Suprapubic skin (tissue), 4 donors: ENCODE data around the gene COL8A2. TPM values are rescaled to one million over a fixed set of nuclear protein-coding genes. Genes with fewer than 3 reads are reported as not detected.

Experiments used
- DNase-seq, 2 donors: peaks; one replicate each; pipeline ENCODE4 v3.0.0-alpha.2; 2019; ENCODE audit warnings: low spot score in 2 of 2
- H3K27ac ChIP-seq: fragments of 200-600 bp; sonication (generic); one replicate; pipeline ENCODE4 v1.5.1; 2019
- H3K27me3 ChIP-seq: fragments of 200-600 bp; sonication (generic); one replicate; pipeline ENCODE4 v1.5.1; 2019
- H3K36me3 ChIP-seq: fragments of 200-600 bp; sonication (generic); one replicate; pipeline ENCODE4 v1.5.1; 2019
- H3K4me1 ChIP-seq: fragments of 200-600 bp; sonication (generic); one replicate; pipeline ENCODE4 v1.5.1; 2019
- H3K4me3 ChIP-seq: fragments of 200-600 bp; sonication (generic); one replicate; pipeline ENCODE4 v1.5.1; 2019; ENCODE audit warnings: mild to moderate bottlenecking
- H3K9me3 ChIP-seq: fragments of 200-600 bp; sonication (generic); one replicate; pipeline ENCODE4 v1.5.1; 2019
- EP300 ChIP-seq: sonication (generic); formaldehyde crosslinking; IDR thresholded peaks from one replicate; pipeline ENCODE4 v1.6.1; 2017; ENCODE audit warnings: antibody characterized with exemption
- POLR2A ChIP-seq, 2 donors: fragments of 450-650 bp; IDR thresholded peaks; one replicate each; pipeline ENCODE4 v1.6.1; 2017; ENCODE audit warnings: antibody characterized with exemption in 2 of 2, mild to moderate bottlenecking in 2 of 2, moderate library complexity in 2 of 2
- POLR2AphosphoS5 ChIP-seq, 3 donors: sonication (generic); formaldehyde crosslinking; IDR thresholded peaks; one replicate each; pipeline ENCODE4 v1.6.1; 2017; ENCODE audit warnings: antibody characterized with exemption in 3 of 3
- WGBS: methylation state at CpG from one replicate; pipeline ENCODE4 v1.1.5; 2018; 5-methylcytosine and 5-hydroxymethylcytosine counted together
- total RNA-seq, 4 donors: library from RNA; depleted of rRNA; stranded (reverse); fragments of >200 nt; gene quantifications; one replicate each; pipeline ENCODE4 v1.1.0, GENCODE V29; 2016
- TF ChIP-seq, protein P1 (sequence below), 2 donors: fragments of 200-600 bp in 1 of 2; fragments of 450-650 bp in 1 of 2; sonication (generic) in 1 of 2; IDR thresholded peaks; one replicate each; pipeline ENCODE4 v1.5.1; 2016 to 2019; ENCODE audit warnings: antibody characterized with exemption in 2 of 2, mild to moderate bottlenecking in 1 of 2, moderate library complexity in 1 of 2

COL8A2 gene
- total RNA-seq, 4 donors from 2014 or later, result 4.9 to 5.6 (median 5.2) TPM

DNA sequence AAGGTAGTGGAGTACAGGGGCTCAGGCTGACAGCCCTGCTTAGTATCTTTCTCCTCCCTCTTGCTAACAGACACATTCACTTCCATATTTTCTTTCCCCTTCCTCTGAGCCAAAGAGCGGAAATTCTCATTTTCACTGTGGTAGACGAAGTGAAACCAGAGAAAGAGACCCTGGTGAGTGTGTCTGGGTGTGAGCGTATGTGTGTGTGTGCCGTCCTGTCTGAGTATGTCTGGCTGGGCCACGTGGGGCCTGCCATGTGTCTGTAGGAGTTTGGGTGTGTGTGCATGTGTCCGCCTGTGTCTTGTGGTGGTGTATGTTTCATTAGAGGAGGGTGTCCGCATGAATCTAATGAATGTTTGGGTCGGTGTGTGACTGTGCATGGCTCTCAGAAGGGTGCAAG, 1.7 kb downstream of the COL8A2 start:
- H3K9me3 ChIP-seq, result no peaks in the 10 kb centered on the region

DNA sequence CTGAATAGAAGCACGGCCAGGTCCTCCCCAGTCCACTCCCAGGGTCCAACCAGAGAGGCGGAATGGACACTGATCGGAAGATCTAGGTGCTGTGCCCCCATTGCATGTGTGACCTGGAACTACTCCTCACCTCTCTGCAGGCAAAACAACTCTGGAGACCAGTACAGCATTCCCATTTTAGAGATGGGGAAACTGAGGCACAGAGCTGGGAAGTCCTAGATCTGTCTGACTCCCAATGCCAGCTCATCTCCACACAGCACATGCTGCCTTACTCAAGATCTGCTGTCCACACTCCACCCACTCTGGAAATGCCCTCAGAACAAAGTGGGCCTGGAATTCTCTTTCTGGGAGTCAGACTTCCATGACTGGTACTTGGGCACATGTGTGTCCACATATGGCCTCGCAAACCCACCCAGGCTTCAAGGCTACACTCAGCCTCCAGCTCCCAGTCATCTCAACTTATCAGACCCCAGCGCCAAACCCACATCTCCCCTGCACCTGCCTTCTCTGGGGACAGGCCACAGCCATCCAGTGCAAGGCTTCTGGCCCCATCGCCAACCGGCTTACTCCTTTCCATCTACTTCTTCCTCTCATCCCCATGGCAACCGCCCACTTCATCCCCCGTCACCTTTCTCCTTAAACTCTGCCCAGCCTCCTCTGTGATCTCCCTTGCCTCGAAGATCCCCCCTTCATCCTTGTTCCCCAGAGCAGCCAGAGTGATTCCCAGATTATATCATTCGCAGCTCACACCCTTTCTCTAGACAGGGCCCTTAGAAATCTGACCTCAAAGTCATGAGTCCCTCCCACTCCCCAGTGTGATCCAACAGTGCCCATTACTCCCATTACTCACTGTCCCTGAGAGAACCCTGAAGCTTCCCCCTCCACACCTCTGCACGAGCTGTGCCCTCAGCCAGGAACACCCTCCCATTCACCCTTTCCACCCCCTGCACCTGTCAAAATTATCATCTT, 2.7 kb downstream of the COL8A2 start:
- TF ChIP-seq, protein P1, sequence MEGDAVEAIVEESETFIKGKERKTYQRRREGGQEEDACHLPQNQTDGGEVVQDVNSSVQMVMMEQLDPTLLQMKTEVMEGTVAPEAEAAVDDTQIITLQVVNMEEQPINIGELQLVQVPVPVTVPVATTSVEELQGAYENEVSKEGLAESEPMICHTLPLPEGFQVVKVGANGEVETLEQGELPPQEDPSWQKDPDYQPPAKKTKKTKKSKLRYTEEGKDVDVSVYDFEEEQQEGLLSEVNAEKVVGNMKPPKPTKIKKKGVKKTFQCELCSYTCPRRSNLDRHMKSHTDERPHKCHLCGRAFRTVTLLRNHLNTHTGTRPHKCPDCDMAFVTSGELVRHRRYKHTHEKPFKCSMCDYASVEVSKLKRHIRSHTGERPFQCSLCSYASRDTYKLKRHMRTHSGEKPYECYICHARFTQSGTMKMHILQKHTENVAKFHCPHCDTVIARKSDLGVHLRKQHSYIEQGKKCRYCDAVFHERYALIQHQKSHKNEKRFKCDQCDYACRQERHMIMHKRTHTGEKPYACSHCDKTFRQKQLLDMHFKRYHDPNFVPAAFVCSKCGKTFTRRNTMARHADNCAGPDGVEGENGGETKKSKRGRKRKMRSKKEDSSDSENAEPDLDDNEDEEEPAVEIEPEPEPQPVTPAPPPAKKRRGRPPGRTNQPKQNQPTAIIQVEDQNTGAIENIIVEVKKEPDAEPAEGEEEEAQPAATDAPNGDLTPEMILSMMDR (IDR thresholded peaks at IDR 0.05), result no peak
- TF ChIP-seq POLR2AphosphoS5 (IDR thresholded peaks at IDR 0.05) (no peak), POLR2A (IDR thresholded peaks at IDR 0.05) (no peak), EP300 (no peak)
- Histone ChIP-seq H3K36me3 (no peaks in the 10 kb centered on the region), H3K4me1 (peaks cover 18% of the 10 kb centered on the region), H3K4me3 (no peak overlapping the region), H3K27ac (no peak overlapping the region), H3K9me3 (no peaks in the 10 kb centered on the region), H3K27me3 (no peaks in the 10 kb centered on the region)
- DNase-seq, result no peak
- WGBS, result 84% methylated on average over 12 of the region's 12 CpGs

More for the DNA sequence above, 1.7 kb downstream of the COL8A2 start:
- Histone ChIP-seq H3K4me1 (peaks cover 18% of the 10 kb centered on the region), H3K27ac (no peak overlapping the region), H3K4me3 (no peak overlapping the region), H3K27me3 (no peaks in the 10 kb centered on the region), H3K36me3 (no peaks in the 10 kb centered on the region)
- no peak for DNase-seq
- TF ChIP-seq, protein P1 (IDR thresholded peaks at IDR 0.05), result no peak
- TF ChIP-seq POLR2AphosphoS5 (IDR thresholded peaks at IDR 0.05) (no peak), EP300 (no peak), POLR2A (IDR thresholded peaks at IDR 0.05) (no peak)
- WGBS, result 71% methylated on average over 8 of the region's 8 CpGs

DNA sequence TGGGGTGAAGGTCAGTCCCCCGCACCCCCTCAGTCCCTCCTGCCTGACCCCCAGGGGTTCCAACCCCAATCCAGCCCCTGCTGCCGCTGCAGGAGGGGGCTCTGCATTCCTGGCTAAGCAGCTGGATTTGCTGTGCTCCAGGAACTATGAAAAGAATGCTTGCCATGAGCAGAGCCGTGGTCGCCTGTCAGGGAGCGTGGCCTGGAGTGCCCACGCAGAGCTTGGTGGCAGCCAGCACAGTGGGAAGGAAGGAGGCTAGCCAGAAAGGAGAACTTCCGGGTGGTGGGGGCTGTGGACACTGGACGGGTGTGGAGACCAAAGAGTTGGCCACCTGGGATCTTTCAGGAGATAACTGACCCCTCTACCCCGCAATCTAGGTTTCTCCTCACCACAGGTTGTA, 5.6 kb downstream of the COL8A2 start:
- H3K9me3 ChIP-seq, result no peaks in the 10 kb centered on the region

DNA sequence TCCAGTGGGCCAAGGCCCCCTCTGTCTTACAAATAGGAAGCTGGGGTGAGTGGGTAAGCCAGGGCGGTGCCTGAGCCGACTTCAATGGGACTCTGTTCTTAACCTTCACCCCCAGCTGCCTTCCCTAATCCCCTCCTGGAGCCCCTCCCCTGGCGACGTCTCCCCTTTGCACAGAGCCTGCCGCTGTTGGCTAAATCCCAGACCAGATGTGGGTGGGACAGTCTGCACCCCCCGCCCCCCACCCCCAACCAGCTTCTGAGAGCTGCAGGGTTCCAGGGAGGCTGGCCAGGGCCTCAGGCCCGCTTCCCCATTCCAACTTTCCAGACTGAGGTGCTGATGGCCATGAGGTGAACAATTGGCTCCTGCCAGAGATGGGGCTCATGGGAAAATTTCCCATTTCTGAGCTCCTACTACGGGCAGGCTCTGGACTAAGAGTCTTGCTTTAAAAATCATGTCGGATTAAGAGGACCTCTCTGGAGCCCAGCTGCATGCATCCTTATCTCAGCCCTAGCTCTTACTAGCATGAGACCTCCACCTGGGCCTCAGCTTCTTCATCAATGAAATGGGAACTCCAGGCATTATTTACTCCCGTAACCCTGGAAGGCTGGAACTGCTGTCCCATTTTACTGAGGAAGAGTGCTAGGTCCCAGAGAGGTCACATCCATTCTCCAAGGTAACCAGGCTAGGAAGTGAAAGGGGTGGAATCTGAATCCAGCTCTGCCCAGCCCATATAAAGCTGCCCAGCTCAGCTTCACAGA, 6.4 kb downstream of the COL8A2 start:
- 66% methylated on average over 10 of the region's 10 CpGs for WGBS

More for the DNA sequence above, 5.6 kb downstream of the COL8A2 start:
- TF ChIP-seq, protein P1 (IDR thresholded peaks at IDR 0.05), result no peak
- TF ChIP-seq POLR2AphosphoS5 (IDR thresholded peaks at IDR 0.05) (no peak), EP300 (no peak)
- 73% methylated on average over 8 of the region's 9 CpGs for WGBS
- H3K36me3 ChIP-seq, result no peaks in the 10 kb centered on the region
- H3K27ac ChIP-seq, result no peak overlapping the region
- no peak for DNase-seq
- peaks cover 21% of the 10 kb centered on the region for H3K4me1 ChIP-seq
- H3K27me3 ChIP-seq, result no peaks in the 10 kb centered on the region
- H3K4me3 ChIP-seq, result no peak overlapping the region

More for the DNA sequence above, 6.4 kb downstream of the COL8A2 start:
- TF ChIP-seq, protein P1 (IDR thresholded peaks at IDR 0.05), result no peak
- TF ChIP-seq POLR2A (IDR thresholded peaks at IDR 0.05) (no peak), POLR2AphosphoS5 (IDR thresholded peaks at IDR 0.05) (no peak)
- H3K27me3 ChIP-seq, result no peaks in the 10 kb centered on the region
- no peak for DNase-seq
- H3K9me3 ChIP-seq, result no peaks in the 10 kb centered on the region
- no peak overlapping the region for H3K4me3 ChIP-seq
- peaks cover 19% of the 10 kb centered on the region for H3K4me1 ChIP-seq
- H3K27ac ChIP-seq, result no peak overlapping the region
- no peaks in the 10 kb centered on the region for H3K36me3 ChIP-seq
